Testis (tissue), 2 donors: Measurements from ENCODE around the gene SLFN13.

Experiments used
- POLR2A ChIP-seq: fragments of 450-650 bp; IDR thresholded peaks from one replicate; pipeline ENCODE4 v1.6.1; 2017; ENCODE audit warnings: antibody characterized with exemption, mild to moderate bottlenecking, moderate library complexity
- TF ChIP-seq, protein P1 (sequence below), 3 experiments: fragments of 450-650 bp in 2 of 3; fragments of 200-600 bp in 1 of 3; sonication (generic) in 1 of 3; IDR thresholded peaks; one replicate each; pipeline ENCODE4 v1.5.1; 2016 to 2019; ENCODE audit warnings: antibody characterized with exemption in 3 of 3, mild to moderate bottlenecking in 2 of 3, moderate library complexity in 1 of 3

DNA sequence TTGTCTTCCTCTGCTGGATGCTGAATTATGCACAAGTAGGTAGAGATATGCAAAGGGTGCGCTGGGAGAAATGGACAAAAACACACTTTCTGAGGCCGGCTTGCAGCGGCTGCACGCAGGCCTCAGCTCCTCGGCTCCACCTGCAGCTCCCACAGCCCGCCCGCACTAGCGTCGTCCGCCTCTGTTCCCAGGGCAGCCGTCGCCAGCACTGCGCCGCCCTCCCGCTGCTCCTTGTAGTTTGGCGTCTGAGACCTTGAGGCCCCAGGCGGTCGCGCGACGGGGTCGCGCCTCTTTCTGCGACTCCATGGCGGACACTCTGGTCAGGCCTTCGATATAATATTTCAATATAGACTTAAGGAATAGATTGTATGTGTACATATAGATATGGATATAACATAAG is 41.0 kb downstream of the SLFN13 start:
- TF ChIP-seq, protein P1, sequence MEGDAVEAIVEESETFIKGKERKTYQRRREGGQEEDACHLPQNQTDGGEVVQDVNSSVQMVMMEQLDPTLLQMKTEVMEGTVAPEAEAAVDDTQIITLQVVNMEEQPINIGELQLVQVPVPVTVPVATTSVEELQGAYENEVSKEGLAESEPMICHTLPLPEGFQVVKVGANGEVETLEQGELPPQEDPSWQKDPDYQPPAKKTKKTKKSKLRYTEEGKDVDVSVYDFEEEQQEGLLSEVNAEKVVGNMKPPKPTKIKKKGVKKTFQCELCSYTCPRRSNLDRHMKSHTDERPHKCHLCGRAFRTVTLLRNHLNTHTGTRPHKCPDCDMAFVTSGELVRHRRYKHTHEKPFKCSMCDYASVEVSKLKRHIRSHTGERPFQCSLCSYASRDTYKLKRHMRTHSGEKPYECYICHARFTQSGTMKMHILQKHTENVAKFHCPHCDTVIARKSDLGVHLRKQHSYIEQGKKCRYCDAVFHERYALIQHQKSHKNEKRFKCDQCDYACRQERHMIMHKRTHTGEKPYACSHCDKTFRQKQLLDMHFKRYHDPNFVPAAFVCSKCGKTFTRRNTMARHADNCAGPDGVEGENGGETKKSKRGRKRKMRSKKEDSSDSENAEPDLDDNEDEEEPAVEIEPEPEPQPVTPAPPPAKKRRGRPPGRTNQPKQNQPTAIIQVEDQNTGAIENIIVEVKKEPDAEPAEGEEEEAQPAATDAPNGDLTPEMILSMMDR (IDR thresholded peaks at IDR 0.05): no peak
- no peak for TF ChIP-seq POLR2A
